A673 (cell line): ENCODE data around the gene DBX1.

ENCODE experiments used
- CTCF ChIP-seq: fragments of 300-800, 200-600 bp; sonication (generic); conservative IDR thresholded peaks from 2 replicates; pipeline ENCODE4 v1.5.1; 2017; ENCODE audit warnings: low read depth, mild to moderate bottlenecking, antibody characterized with exemption, low read length, moderate library complexity, mixed read lengths
- EZH2 ChIP-seq: fragments of 200-600 bp; sonication (generic); IDR thresholded peaks from 2 replicates; pipeline ENCODE4 v1.6.1; 2017; ENCODE audit warnings: borderline replicate concordance, low read depth, mild to moderate bottlenecking, mixed read lengths, antibody characterized with exemption, low read length; ENCODE audit not compliant: poor library complexity, severe bottlenecking

GRCh38 chr11:20161230-20161918 lies 1.1 kb upstream of the DBX1 start:
- TF ChIP-seq CTCF: no peak
- no peak for TF ChIP-seq EZH2
